Mucosa of stomach (tissue), 1 donor: Measurements from ENCODE around the gene CMTM5.
"Not testable (repeated sequence)": the region's sequence is repeated elsewhere in the genome, so short reads cannot be mapped to it uniquely, and the experiment has no call there.

ENCODE experiments used
- H3K27me3 ChIP-seq: one replicate; pipeline ENCODE4 v1.7.0; 2013; ENCODE audit warnings: mild to moderate bottlenecking, low read length; ENCODE audit not compliant: control insufficient read depth, insufficient read depth
- H3K36me3 ChIP-seq: one replicate; pipeline ENCODE4 v1.7.0; 2013; ENCODE audit warnings: low read length; ENCODE audit not compliant: control insufficient read depth, insufficient read depth
- H3K4me1 ChIP-seq: one replicate; pipeline ENCODE4 v1.7.0; 2013; ENCODE audit warnings: mild to moderate bottlenecking, low read length; ENCODE audit not compliant: control insufficient read depth, insufficient read depth
- H3K4me3 ChIP-seq: one replicate; pipeline ENCODE4 v1.7.0; 2013; ENCODE audit warnings: low read length
- H3K9ac ChIP-seq: one replicate; pipeline ENCODE4 v1.7.0; 2013; ENCODE audit warnings: mild to moderate bottlenecking, low read length, moderate library complexity
- H3K9me3 ChIP-seq: one replicate; pipeline ENCODE4 v1.7.0; 2013; ENCODE audit warnings: mild to moderate bottlenecking, low read length, moderate library complexity; ENCODE audit not compliant: control insufficient read depth
- donor health status: Pancreatic carcinoma.

Gene CMTM5

DNA sequence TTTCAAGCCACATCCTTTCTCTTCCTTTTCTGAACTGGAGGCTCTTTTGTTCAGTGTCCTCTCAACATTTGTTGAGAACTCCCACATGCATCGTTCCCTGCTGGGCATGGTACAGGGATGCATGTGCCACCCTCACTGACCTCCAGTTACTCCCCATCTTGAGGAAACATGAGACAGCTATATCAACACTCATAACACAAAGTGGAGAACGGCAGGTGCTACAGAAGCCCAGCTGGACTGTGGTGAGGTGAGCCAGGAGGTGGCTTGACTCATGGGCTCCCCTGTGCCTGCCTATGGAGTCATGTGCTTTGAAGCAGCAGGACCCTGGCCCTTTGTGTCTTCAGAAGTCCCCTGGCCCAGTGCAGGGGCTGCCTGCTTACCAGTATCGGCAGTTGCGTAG, 21.5 kb downstream of the CMTM5 start:
- H3K9ac ChIP-seq: no peak overlapping the region
- H3K27me3 ChIP-seq: peaks cover 11% of the 10 kb centered on the region
- no peaks in the 10 kb centered on the region for H3K4me1 ChIP-seq
- H3K4me3 ChIP-seq: no peak overlapping the region
- H3K9me3 ChIP-seq: no peaks in the 10 kb centered on the region
- H3K36me3 ChIP-seq: no peaks in the 10 kb centered on the region

DNA sequence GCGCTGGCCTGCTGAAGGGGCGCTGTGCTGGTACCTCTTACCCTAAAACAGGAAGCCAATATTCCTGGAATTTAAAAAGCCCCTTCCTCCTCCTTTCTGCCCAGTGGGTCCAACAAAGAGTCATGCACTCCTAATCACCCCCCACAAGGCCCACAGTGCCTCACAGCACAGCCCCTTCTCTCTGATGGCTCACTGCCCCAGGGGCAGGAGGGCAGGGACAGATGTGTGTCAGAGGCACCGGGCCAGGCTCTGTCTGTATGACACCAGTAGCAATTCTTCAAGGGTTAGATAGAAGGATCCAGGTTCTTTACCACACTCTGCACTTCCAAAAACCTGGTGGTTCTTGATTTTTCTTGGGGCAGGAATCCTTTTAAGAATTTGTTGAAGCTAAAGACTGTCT, 22.3 kb downstream of the CMTM5 start:
- Histone ChIP-seq H3K4me3 (no peak overlapping the region), H3K27me3 (peaks cover 13% of the 10 kb centered on the region), H3K9ac (no peak overlapping the region), H3K9me3 (no peaks in the 10 kb centered on the region), H3K4me1 (no peaks in the 10 kb centered on the region), H3K36me3 (no peaks in the 10 kb centered on the region)

DNA sequence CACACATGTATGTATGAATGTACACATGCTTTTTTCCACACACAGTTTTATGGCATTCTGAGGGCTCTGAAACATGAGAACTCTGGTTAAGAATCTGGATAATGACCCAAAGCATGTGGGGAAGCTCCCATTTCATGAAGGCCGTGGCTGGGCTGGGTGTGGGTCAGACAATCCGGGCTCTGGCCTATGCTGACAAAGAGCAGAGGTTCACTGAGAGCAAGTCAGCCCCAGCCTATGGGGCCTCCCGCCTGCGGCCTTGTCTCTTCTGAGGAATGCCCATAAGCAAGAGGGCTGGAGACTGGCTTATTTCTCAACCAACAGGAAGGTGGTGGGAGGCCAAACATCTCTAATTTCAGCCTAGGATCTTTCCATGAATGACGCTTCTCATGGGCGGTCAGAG, 22.7 kb downstream of the CMTM5 start:
- H3K4me3 ChIP-seq: no peak overlapping the region
- H3K9me3 ChIP-seq: no peaks in the 10 kb centered on the region
- no peak overlapping the region for H3K9ac ChIP-seq
- no peaks in the 10 kb centered on the region for H3K36me3 ChIP-seq
- H3K4me1 ChIP-seq: no peaks in the 10 kb centered on the region
- H3K27me3 ChIP-seq: peaks cover 13% of the 10 kb centered on the region

DNA sequence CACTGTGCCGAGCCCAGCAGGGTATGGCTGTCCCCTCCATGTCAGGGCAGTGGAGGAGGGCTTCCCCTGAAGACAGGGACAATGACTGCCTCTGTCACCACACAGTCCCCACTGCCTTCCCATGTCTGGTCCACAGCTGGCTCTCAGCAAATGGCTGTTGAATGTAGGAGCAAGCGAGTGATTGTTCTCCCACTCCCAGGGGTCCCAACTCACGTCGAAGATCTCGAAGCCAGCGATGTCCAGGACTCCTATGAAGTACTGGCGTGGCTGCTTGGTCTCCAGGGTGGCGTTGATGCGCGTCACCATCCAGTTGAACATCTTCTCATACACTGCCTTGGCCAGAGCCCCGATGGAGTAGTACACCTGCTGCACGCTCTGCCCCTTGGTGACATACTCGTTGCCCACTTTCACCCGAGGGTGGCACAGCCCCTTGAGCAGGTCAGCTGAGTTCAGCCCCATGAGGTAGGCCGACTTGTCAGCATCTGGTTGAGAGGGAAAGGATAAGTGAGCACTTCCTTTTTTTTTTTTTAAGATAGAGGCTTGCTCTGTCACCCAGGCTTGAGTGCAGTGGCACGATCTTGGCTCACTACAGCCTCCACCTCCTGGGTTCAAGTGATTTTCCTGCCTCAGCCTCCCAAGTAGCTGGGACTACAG, 23.8 kb downstream of the CMTM5 start:
- not testable (repeated sequence) for H3K36me3 ChIP-seq, H3K9ac ChIP-seq, H3K4me1 ChIP-seq, H3K9me3 ChIP-seq, H3K4me3 ChIP-seq
- H3K27me3 ChIP-seq: peaks cover 13% of the 10 kb centered on the region

DNA sequence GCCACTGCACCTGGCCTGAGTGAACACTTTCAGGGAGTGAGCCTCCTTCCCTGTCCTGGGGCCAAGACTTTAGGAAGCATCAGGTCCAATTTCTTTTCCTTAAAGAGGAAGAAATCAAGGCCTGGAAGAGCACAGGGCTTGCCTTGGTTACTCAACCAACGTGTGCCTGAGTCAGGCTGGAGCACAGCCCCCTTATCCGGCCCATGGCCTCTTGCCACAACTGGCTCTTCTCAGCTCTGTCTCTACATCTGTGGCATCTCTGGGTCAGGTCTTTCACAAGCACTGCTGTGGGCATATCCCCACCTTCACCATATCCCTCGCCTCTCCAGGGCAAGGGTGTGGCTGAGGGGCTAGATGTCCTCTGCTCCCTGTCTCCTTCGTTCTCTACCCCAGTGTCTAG, 24.4 kb downstream of the CMTM5 start:
- H3K36me3 ChIP-seq: no peaks in the 10 kb centered on the region
- H3K9ac ChIP-seq: no peak overlapping the region
- no peaks in the 10 kb centered on the region for H3K4me1 ChIP-seq
- no peak overlapping the region for H3K4me3 ChIP-seq
- H3K9me3 ChIP-seq: no peaks in the 10 kb centered on the region
- peaks cover 13% of the 10 kb centered on the region for H3K27me3 ChIP-seq

DNA sequence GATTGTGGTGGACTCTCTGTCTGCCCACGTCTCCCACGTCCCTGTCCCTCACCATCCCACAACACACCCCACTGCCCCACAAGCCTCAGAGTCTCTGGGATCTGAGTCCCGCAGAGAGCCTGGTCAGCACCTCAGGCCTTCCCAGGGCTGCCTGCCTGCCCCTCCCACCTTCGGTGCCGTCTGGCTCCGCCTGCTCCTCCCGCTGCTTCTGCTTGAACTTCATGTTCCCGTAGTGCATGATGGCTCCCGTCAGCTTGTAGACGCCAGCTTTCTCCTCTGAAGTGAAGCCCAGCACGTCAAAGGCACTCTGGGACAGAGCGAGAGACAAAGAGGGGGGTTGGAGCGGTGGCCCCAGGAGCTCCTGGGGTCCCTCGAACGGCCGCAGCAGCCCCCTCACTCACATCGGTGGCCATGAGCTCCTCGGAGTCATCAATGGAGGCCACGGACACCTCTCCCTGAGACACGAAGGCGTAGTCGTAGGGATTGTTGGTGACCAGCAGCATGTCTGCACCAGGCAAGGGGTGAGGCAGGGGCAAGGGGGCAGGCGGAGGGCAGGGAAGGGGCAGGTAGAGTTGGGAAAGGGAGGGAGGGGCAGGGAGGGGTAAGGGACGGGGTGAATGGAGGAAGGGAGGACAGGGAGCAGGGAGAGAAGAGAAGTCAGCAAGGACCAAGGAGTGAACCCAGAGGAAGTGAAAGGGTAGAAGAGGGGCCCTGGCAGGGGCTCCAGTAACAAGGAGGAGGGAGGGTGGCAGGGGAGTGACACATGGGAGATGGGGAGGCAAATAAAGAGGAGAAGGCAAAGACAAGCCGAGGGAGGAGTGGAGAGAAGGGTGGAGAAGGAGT, 25.7 kb downstream of the CMTM5 start:
- H3K9ac ChIP-seq: no peak overlapping the region
- H3K36me3 ChIP-seq: no peaks in the 10 kb centered on the region
- peaks cover 13% of the 10 kb centered on the region for H3K27me3 ChIP-seq
- H3K4me1 ChIP-seq: no peaks in the 10 kb centered on the region
- no peaks in the 10 kb centered on the region for H3K9me3 ChIP-seq
- H3K4me3 ChIP-seq: no peak overlapping the region

DNA sequence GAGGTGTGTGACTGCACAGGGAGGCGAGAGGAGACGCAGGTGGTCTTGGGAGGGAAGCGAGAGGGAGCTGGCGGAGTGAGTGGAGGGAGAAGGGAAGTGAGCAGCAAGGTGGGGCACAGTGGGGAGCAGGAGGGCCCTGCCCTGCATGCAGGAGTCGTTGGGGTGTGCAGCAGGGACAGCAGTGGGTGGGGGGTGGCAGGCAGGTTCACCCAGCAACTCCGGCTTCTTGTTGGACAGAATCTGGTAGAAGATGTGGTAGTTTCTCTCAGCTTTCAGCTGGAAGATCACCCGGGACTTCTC, 26.2 kb downstream of the CMTM5 start:
- Histone ChIP-seq H3K9me3 (no peaks in the 10 kb centered on the region), H3K36me3 (no peaks in the 10 kb centered on the region), H3K27me3 (peaks cover 13% of the 10 kb centered on the region), H3K4me1 (no peaks in the 10 kb centered on the region), H3K4me3 (no peak overlapping the region), H3K9ac (no peak overlapping the region)

DNA sequence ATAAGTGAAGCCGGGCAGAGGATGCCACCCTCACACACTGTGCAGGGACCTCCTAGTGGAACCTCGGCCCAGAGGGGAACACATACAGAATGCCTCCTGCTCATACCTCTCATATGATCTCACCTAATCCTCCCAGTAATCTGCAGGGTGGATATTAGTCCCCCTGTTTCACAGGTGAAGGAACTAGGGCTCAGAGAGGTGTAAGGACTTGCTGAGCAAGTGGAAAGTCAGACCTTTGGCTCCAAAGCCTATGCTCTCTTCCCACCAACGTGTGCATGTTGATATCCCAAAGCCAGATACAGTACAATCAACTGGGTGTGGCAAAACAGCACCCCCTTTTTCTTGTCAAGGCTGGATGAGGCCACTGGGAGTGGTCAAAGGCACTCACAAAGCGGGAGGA, 27.1 kb downstream of the CMTM5 start:
- Histone ChIP-seq H3K9ac (no peak overlapping the region), H3K9me3 (no peaks in the 10 kb centered on the region), H3K4me1 (no peaks in the 10 kb centered on the region), H3K36me3 (no peaks in the 10 kb centered on the region), H3K27me3 (peaks cover 17% of the 10 kb centered on the region), H3K4me3 (no peak overlapping the region)

DNA sequence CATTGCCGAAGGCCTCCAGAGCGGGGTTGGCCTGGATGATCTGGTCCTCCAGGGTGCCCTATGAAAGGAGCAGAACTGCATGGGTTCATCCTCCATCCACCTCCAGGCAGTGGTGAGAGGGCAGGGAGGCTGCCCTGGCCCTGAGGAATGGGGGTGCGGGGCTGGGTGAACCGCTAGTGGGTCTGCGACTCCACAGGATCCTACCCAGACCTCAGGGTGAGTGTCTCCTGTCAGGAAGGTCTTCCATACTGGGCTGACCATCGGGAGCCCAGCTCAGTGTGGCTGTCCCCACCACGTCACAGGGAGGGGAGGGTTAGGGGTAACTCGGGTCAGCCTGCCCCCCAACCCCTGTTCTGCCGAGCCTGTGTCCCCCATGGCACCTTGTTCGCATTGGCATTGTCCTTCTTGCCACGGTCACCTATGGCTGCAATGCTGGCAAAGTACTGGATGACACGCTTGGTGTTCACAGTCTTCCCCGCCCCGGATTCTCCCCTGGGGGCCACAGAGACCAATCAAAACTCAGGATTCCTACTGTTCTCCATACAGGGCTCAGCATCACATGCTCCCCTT, 27.6 kb downstream of the CMTM5 start:
- Histone ChIP-seq H3K36me3 (no peaks in the 10 kb centered on the region), H3K4me3 (no peak overlapping the region), H3K4me1 (no peaks in the 10 kb centered on the region), H3K9ac (no peak overlapping the region), H3K27me3 (peaks cover 17% of the 10 kb centered on the region), H3K9me3 (no peaks in the 10 kb centered on the region)

DNA sequence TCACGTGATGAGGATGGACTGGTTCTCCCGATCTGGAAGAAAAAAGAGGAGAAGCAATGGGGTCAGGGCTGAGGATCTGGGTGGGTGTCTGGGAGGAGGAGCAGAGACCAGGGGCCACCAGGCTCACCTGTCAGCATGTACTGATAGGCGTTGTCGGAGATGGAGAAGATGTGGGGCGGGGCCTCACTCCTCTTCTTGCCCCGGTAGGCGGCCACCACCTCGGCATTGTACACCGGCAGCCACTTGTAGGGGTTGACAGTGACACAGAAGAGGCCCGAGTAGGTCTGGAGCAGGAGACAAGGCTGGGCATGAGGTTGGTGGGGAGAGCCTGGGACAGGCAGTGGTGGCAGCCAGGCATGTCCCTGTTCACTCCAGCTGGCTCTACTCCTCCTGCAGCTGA, 28.2 kb downstream of the CMTM5 start:
- Histone ChIP-seq H3K9me3 (no peaks in the 10 kb centered on the region), H3K27me3 (peaks cover 17% of the 10 kb centered on the region), H3K36me3 (no peaks in the 10 kb centered on the region), H3K9ac (no peak overlapping the region), H3K4me1 (no peaks in the 10 kb centered on the region), H3K4me3 (no peak overlapping the region)

DNA sequence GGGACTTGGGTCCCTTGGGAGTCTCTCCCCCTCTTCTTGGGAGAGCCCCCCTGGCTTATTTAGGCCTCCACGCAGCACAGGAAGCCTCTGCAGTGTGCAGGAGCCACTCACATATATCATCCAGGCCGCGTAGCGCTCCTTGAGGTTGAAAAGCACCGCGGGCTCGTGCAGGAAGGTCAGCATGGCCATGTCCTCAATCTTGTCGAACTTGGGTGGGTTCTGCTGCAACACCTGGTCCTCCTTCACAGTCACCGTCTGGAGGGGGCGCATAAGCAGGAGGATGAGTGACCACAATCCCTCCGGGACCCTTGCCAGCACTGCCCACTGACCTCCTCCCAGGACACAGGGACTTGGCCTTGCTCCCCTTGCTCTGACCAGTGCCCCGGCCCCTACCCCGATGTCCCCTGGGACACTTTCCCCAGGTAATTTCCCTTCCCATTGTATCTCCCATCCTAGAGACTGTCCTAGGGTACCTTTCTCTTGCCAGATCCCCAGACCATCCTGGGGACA, 28.7 kb downstream of the CMTM5 start:
- Histone ChIP-seq H3K9ac (no peak overlapping the region), H3K27me3 (peaks cover 17% of the 10 kb centered on the region), H3K4me1 (no peaks in the 10 kb centered on the region), H3K4me3 (no peak overlapping the region), H3K36me3 (no peaks in the 10 kb centered on the region), H3K9me3 (no peaks in the 10 kb centered on the region)

DNA sequence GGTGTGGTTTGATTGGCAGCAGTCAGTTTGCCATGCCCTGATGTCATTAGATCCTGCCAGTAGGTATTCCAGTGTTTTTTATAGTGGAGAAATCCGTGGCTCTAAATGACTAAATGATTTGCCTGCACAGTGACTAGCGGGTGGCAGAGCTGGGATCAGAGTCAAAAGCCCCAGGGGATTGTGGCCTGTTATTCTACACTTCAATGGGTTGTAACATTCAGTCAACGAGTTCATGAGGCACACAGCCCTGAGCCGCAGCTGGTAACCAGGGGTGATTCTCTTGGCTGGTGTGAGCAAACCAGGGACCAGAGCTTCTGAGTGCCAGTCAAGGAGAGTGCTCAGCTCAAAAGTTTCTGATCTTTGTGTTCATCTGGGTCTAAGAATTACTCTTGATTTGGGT, 29.4 kb downstream of the CMTM5 start:
- Histone ChIP-seq H3K4me3 (no peak overlapping the region), H3K4me1 (no peaks in the 10 kb centered on the region), H3K36me3 (no peaks in the 10 kb centered on the region), H3K9ac (no peak overlapping the region), H3K27me3 (peaks cover 17% of the 10 kb centered on the region), H3K9me3 (no peaks in the 10 kb centered on the region)
